Measurements from ENCODE around the gene GIN1.
"Not testable (repeated sequence)": the region's sequence is repeated elsewhere in the genome, so short reads cannot be mapped to it uniquely, and the experiment has no call there.

GIN1 gene

GRCh38 chr5:103109277-103109676, 10.7 kb downstream of the GIN1 start:
- no peak for DNase-seq (ENCODE audit: low read depth)

GRCh38 chr5:103108086-103108485, 11.9 kb downstream of the GIN1 start:
- no peak for DNase-seq (ENCODE audit: low read depth)

- no peak for DNase-seq (ENCODE audit: low read depth)
Observed at GRCh38 chr5:103102234-103102633, 17.7 kb downstream of the GIN1 start.

- DNase-seq (ENCODE audit: low read depth): no peak
Observed at GRCh38 chr5:103101079-103101750, 18.7 kb downstream of the GIN1 start.

- DNase-seq (ENCODE audit: low read depth): no peak
Observed at GRCh38 chr5:103098993-103099392, 20.9 kb downstream of the GIN1 start.

GRCh38 chr5:103094737-103095136, 25.2 kb downstream of the GIN1 start:
- DNase-seq (ENCODE audit: low read depth): no peak

- no peak for DNase-seq (ENCODE audit: low read depth)
Observed at GRCh38 chr5:103093727-103094126, 26.2 kb downstream of the GIN1 start.

GRCh38 chr5:103092676-103093075, 27.3 kb downstream of the GIN1 start:
- no peak for DNase-seq (ENCODE audit: low read depth)

GRCh38 chr5:103090791-103091190, 29.1 kb downstream of the GIN1 start:
- DNase-seq (ENCODE audit: low read depth): no peak

GRCh38 chr5:103089272-103089671, 30.7 kb downstream of the GIN1 start:
- DNase-seq (ENCODE audit: low read depth): no peak

GRCh38 chr5:103086547-103086946, 33.4 kb downstream of the GIN1 start:
- DNase-seq (ENCODE audit: low read depth): no peak

- DNase-seq (ENCODE audit: low read depth): no peak
Observed at GRCh38 chr5:103079796-103080195, 40.1 kb downstream of the GIN1 start.

GRCh38 chr5:103075442-103075841, 44.5 kb downstream of the GIN1 start:
- DNase-seq (ENCODE audit: low read depth): no peak

GRCh38 chr5:103073500-103073899, 46.4 kb downstream of the GIN1 start:
- DNase-seq (ENCODE audit: low read depth): not testable (repeated sequence)

- DNase-seq (ENCODE audit: low read depth): no peak
Observed at GRCh38 chr5:103066326-103066725, 53.6 kb downstream of the GIN1 start.

- DNase-seq (ENCODE audit: low read depth): no peak
Observed at GRCh38 chr5:103060424-103060954, 59.4 kb downstream of the GIN1 start.

GRCh38 chr5:103059525-103059924, 60.4 kb downstream of the GIN1 start:
- no peak for DNase-seq (ENCODE audit: low read depth)

GRCh38 chr5:103057208-103058130, 62.5 kb downstream of the GIN1 start:
- no peak for DNase-seq (ENCODE audit: low read depth)

GRCh38 chr5:103046706-103047105, 73.2 kb downstream of the GIN1 start:
- not testable (repeated sequence) for DNase-seq (ENCODE audit: low read depth)

GRCh38 chr5:103041071-103041676, 78.8 kb downstream of the GIN1 start:
- DNase-seq (ENCODE audit: low read depth): no peak

GRCh38 chr5:103037673-103038455, 82.1 kb downstream of the GIN1 start:
- no peak for DNase-seq (ENCODE audit: low read depth)

- DNase-seq (ENCODE audit: low read depth): no peak
Observed at GRCh38 chr5:103036601-103037000, 83.3 kb downstream of the GIN1 start.

Data from activated T-cell treated with anti-CD3 and anti-CD28 coated beads for 1 hour (primary cell).